SK-N-SH treated with all-trans-retinoic acid at 6 μM for 48 hours (cell line): ENCODE measurements around the gene PPP2R2C.

ENCODE experiments used
- ATAC-seq: fragments of 200-7000 bp; cut with Tn5 transposase; 3 replicates; pipeline ENCODE4 v1.9.1; 2020; ENCODE audit warnings: mild to moderate bottlenecking, moderate library complexity
- ARNTL ChIP-seq: fragments of 450-650 bp; formaldehyde crosslinking; IDR thresholded peaks from 2 replicates; pipeline ENCODE4 v1.5.0; 2020; ENCODE audit warnings: low read depth, mild to moderate bottlenecking, moderate library complexity, borderline replicate concordance
- BACH2 ChIP-seq: fragments of 250-450 bp; sonication (Bioruptor Pico); IDR thresholded peaks from 2 replicates; pipeline ENCODE4 v1.9.0; 2021; ENCODE audit warnings: mild to moderate bottlenecking, borderline replicate concordance
- CSDC2 ChIP-seq: fragments of 250-450 bp; sonication (Bioruptor Pico); IDR thresholded peaks from 2 replicates; pipeline ENCODE4 v1.5.0; 2020; ENCODE audit warnings: mild to moderate bottlenecking, moderate library complexity
- ESRRG ChIP-seq: fragments of 250-450 bp; sonication (Bioruptor Pico); IDR thresholded peaks from 2 replicates; pipeline ENCODE4 v1.6.1; 2021; ENCODE audit warnings: mild to moderate bottlenecking
- GLIS3 ChIP-seq: fragments of 250-450 bp; sonication (Bioruptor Pico); IDR thresholded peaks from 2 replicates; pipeline ENCODE4 v1.5.0; 2020; ENCODE audit warnings: mild to moderate bottlenecking, moderate library complexity
- ISL1 ChIP-seq: fragments of 250-450 bp; sonication (Bioruptor Pico); IDR thresholded peaks from 2 replicates; pipeline ENCODE4 v2.1.2; 2022; ENCODE audit warnings: mild to moderate bottlenecking, moderate library complexity
- OSR1 ChIP-seq: fragments of 250-450 bp; sonication (Bioruptor Pico); IDR thresholded peaks from 2 replicates; pipeline ENCODE4 v1.8.0; 2022; ENCODE audit warnings: moderate library complexity, mild to moderate bottlenecking, inconsistent platforms
- PATZ1 ChIP-seq: fragments of 250-450 bp; sonication (Bioruptor Pico); IDR thresholded peaks from 2 replicates; pipeline ENCODE4 v1.8.0; 2020; ENCODE audit warnings: mild to moderate bottlenecking, moderate library complexity, borderline replicate concordance
- RARB ChIP-seq: fragments of 250-450 bp; sonication (Bioruptor Pico); IDR thresholded peaks from 2 replicates; pipeline ENCODE4 v1.8.0; 2021; ENCODE audit warnings: mild to moderate bottlenecking, moderate library complexity
- SNAI2 ChIP-seq: fragments of 250-450 bp; sonication (Bioruptor Pico); IDR thresholded peaks from 2 replicates; pipeline ENCODE4 v1.5.0; 2020; ENCODE audit warnings: mild to moderate bottlenecking, moderate library complexity
- TCF4 ChIP-seq: fragments of 250-450 bp; sonication (Bioruptor Pico); IDR thresholded peaks from 2 replicates; pipeline ENCODE4 v1.8.0; 2021; ENCODE audit warnings: mild to moderate bottlenecking, moderate library complexity, borderline replicate concordance
- TOX ChIP-seq: fragments of 250-450 bp; sonication (Bioruptor Pico); IDR thresholded peaks from 2 replicates; pipeline ENCODE4 v1.8.0; 2021; ENCODE audit warnings: mild to moderate bottlenecking, moderate library complexity, borderline replicate concordance
- TSHZ2 ChIP-seq: fragments of 250-450 bp; sonication (Bioruptor Pico); IDR thresholded peaks from 2 replicates; pipeline ENCODE4 v1.5.0; 2020; ENCODE audit warnings: mild to moderate bottlenecking, moderate library complexity
- ZC3H10 ChIP-seq: fragments of 250-450 bp; sonication (Bioruptor Pico); IDR thresholded peaks from 2 replicates; pipeline ENCODE4 v1.5.1; 2021; ENCODE audit warnings: mild to moderate bottlenecking, moderate library complexity
- ZFP3 ChIP-seq: fragments of 250-450 bp; sonication (Bioruptor Pico); IDR thresholded peaks from 2 replicates; pipeline ENCODE4 v1.5.0; 2020; ENCODE audit warnings: mild to moderate bottlenecking, moderate library complexity
- ZFP30 ChIP-seq: fragments of 450-650 bp; formaldehyde crosslinking; IDR thresholded peaks from 2 replicates; pipeline ENCODE4 v1.5.0; 2022; ENCODE audit warnings: mild to moderate bottlenecking, moderate library complexity
- ZNF70 ChIP-seq: fragments of 450-650 bp; formaldehyde crosslinking; IDR thresholded peaks from 2 replicates; pipeline ENCODE4 v1.5.0; 2020; ENCODE audit warnings: mild to moderate bottlenecking, moderate library complexity
- ZNF8 ChIP-seq: fragments of 450-650 bp; formaldehyde crosslinking; IDR thresholded peaks from 2 replicates; pipeline ENCODE4 v1.5.0; 2020; ENCODE audit warnings: mild to moderate bottlenecking, moderate library complexity
- TF ChIP-seq, protein P1 (sequence below): fragments of 250-450 bp; sonication (Bioruptor Pico); IDR thresholded peaks from 2 replicates; pipeline ENCODE4 v1.8.0; 2021; ENCODE audit warnings: low read depth, mild to moderate bottlenecking, moderate library complexity, borderline replicate concordance
- TF ChIP-seq, protein P2 (sequence below): fragments of 250-450 bp; sonication (Bioruptor Pico); IDR thresholded peaks from 2 replicates; pipeline ENCODE4 v1.5.1; 2021; ENCODE audit warnings: mild to moderate bottlenecking, moderate library complexity
- TF ChIP-seq, protein P3 (sequence below): fragments of 250-450 bp; sonication (Bioruptor Pico); IDR thresholded peaks from 2 replicates; pipeline ENCODE4 v1.5.1; 2020; ENCODE audit warnings: low read depth, mild to moderate bottlenecking, moderate library complexity

The PPP2R2C gene

GRCh38 chr4:6513678-6514077 lies 41.3 kb upstream of the PPP2R2C start:
- ATAC-seq: no peak
- TF ChIP-seq GLIS3 (CRISPR knock-in tag) (no peak), ESRRG (CRISPR knock-in tag) (no peak)

DNA sequence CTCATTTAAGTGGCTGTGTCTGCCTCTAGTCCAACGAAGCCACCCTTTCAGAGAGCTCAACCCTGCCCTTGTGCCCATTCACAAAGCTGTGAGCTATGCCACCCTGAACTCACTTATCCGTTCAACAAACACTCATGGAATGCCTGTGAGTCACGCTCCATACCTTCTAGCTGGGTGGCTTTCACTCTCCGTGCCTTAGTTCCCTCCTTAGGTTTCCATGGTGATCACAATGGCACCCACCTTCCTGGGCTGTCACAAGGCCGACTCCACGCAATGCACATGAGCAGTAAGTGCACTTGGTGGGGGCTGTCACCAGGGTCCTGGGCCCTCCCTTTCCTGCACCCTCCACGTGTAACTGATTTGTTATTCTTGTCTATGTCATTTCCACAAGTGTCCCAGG lies 37.2 kb upstream of the PPP2R2C start:
- TF ChIP-seq ZFP3 (CRISPR knock-in tag) (no peak), ZNF8 (CRISPR knock-in tag) (no peak), TCF4 (CRISPR knock-in tag) (no peak), PATZ1 (CRISPR knock-in tag) (no peak), ISL1 (no peak), CSDC2 (CRISPR knock-in tag) (no peak)
- no peak for ATAC-seq

DNA sequence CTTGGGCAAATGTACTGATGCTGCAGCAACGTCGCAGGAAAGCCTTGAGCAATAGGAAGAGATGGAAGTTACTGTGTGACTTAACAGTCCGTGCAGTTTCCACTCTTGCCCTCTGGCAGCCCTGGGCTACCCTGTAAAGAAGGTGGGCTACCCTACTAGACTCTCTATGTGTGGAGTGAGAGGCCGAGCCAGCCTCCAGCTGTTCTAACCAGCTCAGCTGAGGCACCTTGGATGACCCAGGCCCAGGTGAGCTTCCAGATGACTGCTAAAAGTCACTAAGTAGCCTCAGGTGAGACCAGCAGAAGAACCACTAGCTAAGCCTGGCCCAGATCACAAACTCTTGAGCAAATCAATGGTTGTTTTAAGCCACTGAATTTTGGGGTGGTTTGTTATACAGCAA lies 34.9 kb upstream of the PPP2R2C start:
- no peak for TF ChIP-seq SNAI2
- TF ChIP-seq, protein P1, sequence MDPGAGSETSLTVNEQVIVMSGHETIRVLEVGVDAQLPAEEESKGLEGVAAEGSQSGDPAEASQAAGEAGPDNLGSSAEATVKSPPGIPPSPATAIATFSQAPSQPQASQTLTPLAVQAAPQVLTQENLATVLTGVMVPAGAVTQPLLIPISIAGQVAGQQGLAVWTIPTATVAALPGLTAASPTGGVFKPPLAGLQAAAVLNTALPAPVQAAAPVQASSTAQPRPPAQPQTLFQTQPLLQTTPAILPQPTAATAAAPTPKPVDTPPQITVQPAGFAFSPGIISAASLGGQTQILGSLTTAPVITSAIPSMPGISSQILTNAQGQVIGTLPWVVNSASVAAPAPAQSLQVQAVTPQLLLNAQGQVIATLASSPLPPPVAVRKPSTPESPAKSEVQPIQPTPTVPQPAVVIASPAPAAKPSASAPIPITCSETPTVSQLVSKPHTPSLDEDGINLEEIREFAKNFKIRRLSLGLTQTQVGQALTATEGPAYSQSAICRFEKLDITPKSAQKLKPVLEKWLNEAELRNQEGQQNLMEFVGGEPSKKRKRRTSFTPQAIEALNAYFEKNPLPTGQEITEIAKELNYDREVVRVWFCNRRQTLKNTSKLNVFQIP (CRISPR knock-in tag): no peak
- no peak for TF ChIP-seq ISL1
- TF ChIP-seq ZFP30 (CRISPR knock-in tag): no peak
- TF ChIP-seq TOX (CRISPR knock-in tag): no peak
- no peak for ATAC-seq

GRCh38 chr4:6506616-6507140 lies 34.3 kb upstream of the PPP2R2C start:
- TF ChIP-seq BACH2 (CRISPR knock-in tag) (no peak), ZC3H10 (no peak), ARNTL (CRISPR knock-in tag) (no peak), SNAI2 (no peak), TOX (CRISPR knock-in tag) (no peak), TSHZ2 (CRISPR knock-in tag) (no peak), ZFP3 (CRISPR knock-in tag) (no peak), ZNF70 (no peak), OSR1 (CRISPR knock-in tag) (no peak), GLIS3 (CRISPR knock-in tag) (no peak), PATZ1 (CRISPR knock-in tag) (no peak), RARB (CRISPR knock-in tag) (no peak), CSDC2 (CRISPR knock-in tag) (no peak)
- TF ChIP-seq, protein P1 (CRISPR knock-in tag): no peak
- TF ChIP-seq, protein P2, sequence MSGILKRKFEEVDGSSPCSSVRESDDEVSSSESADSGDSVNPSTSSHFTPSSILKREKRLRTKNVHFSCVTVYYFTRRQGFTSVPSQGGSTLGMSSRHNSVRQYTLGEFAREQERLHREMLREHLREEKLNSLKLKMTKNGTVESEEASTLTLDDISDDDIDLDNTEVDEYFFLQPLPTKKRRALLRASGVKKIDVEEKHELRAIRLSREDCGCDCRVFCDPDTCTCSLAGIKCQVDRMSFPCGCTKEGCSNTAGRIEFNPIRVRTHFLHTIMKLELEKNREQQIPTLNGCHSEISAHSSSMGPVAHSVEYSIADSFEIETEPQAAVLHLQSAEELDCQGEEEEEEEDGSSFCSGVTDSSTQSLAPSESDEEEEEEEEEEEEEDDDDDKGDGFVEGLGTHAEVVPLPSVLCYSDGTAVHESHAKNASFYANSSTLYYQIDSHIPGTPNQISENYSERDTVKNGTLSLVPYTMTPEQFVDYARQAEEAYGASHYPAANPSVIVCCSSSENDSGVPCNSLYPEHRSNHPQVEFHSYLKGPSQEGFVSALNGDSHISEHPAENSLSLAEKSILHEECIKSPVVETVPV (CRISPR knock-in tag): no peak
- TF ChIP-seq, protein P3, sequence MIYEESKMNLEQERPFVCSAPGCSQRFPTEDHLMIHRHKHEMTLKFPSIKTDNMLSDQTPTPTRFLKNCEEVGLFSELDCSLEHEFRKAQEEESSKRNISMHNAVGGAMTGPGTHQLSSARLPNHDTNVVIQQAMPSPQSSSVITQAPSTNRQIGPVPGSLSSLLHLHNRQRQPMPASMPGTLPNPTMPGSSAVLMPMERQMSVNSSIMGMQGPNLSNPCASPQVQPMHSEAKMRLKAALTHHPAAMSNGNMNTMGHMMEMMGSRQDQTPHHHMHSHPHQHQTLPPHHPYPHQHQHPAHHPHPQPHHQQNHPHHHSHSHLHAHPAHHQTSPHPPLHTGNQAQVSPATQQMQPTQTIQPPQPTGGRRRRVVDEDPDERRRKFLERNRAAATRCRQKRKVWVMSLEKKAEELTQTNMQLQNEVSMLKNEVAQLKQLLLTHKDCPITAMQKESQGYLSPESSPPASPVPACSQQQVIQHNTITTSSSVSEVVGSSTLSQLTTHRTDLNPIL (CRISPR knock-in tag): no peak
- no peak for ATAC-seq
